HEK293 (cell line): Measurements from ENCODE around the gene DHX9.
A peak's percentile ranks its signal among the peaks of the same experiment; 100 is the strongest.

Experiments used
- CTCF ChIA-PET: fragments of 350-600 bp; formaldehyde crosslinking; extraction: SDS; loops from one replicate; lab custom pipeline; 2021; ENCODE audit warnings: antibody characterized with exemption; lab: Yijun Ruan, JAX
- POLR2A ChIA-PET: fragments of 300-600 bp; formaldehyde crosslinking; extraction: SDS; loops from one replicate; lab custom pipeline; 2020; ENCODE audit warnings: antibody characterized with exemption, inconsistent platforms; lab: Yijun Ruan, JAX
- H3K27ac ChIP-seq: fragments of 200-500 bp; sonication (Bioruptor generic); 2 replicates; pipeline ENCODE4 v1.5.1; 2014; ENCODE audit warnings: low read depth, low read length, control low read depth, inconsistent platforms; ENCODE audit errors: extremely low read depth
- H3K36me3 ChIP-seq, 2 experiments: fragments of 200-500 bp in 1 of 2; sonication (Bioruptor generic) in 1 of 2; 1 replicate in 1 of 2; 2 replicates in 1 of 2; pipeline ENCODE4 v1.5.1; 2014 to 2017; ENCODE audit warnings: inconsistent platforms in 2 of 2, low read length in 2 of 2; ENCODE audit not compliant: control insufficient read depth in 2 of 2, insufficient read depth in 1 of 2
- H3K4me1 ChIP-seq: fragments of 200-500 bp; sonication (Bioruptor generic); 2 replicates; pipeline ENCODE4 v1.5.1; 2014; ENCODE audit warnings: mild to moderate bottlenecking, low read length, inconsistent platforms; ENCODE audit not compliant: control insufficient read depth, insufficient read depth
- H3K4me3 ChIP-seq: 2 replicates; pipeline ENCODE4 v1.5.1; 2011; ENCODE audit warnings: low read depth, mild to moderate bottlenecking, control low read depth, low read length, moderate library complexity
- H3K9me3 ChIP-seq: fragments of 200-500 bp; sonication (Bioruptor generic); 2 replicates; pipeline ENCODE4 v1.5.1; 2014; ENCODE audit warnings: low read depth, low read length, inconsistent platforms; ENCODE audit not compliant: control insufficient read depth, insufficient read depth
- BCL6B ChIP-seq: fragments of 450-650 bp; formaldehyde crosslinking; IDR thresholded peaks from 2 replicates; pipeline ENCODE4 v1.5.1; 2017; ENCODE audit warnings: missing biosample characterization, missing genetic modification characterization
- HOXC10 ChIP-seq: sonication (generic); formaldehyde crosslinking; IDR thresholded peaks from 2 replicates; pipeline ENCODE4 v1.8.1; 2023; ENCODE audit warnings: mild to moderate bottlenecking, missing genetic modification reagents
- MZF1 ChIP-seq: fragments of 450-650 bp; formaldehyde crosslinking; IDR thresholded peaks from 2 replicates; pipeline ENCODE4 v1.5.1; 2017; ENCODE audit warnings: missing biosample characterization, missing genetic modification characterization, borderline replicate concordance
- PATZ1 ChIP-seq: fragments of 450-650 bp; formaldehyde crosslinking; IDR thresholded peaks from 2 replicates; pipeline ENCODE4 v1.5.1; 2016; ENCODE audit warnings: missing biosample characterization, missing genetic modification characterization
- PRDM1 ChIP-seq: fragments of 450-650 bp; formaldehyde crosslinking; IDR thresholded peaks from 2 replicates; pipeline ENCODE4; 2016; ENCODE audit warnings: missing biosample characterization, missing genetic modification characterization
- SALL2 ChIP-seq: fragments of 450-650 bp; formaldehyde crosslinking; IDR thresholded peaks from 2 replicates; pipeline ENCODE4 v1.5.0; 2017; ENCODE audit warnings: missing biosample characterization, mild to moderate bottlenecking, missing genetic modification characterization, borderline replicate concordance
- SP3 ChIP-seq: fragments of 450-650 bp; formaldehyde crosslinking; IDR thresholded peaks from 2 replicates; pipeline ENCODE4 v1.5.1; 2016; ENCODE audit warnings: missing biosample characterization, missing genetic modification characterization
- ZFHX2 ChIP-seq: fragments of 450-650 bp; formaldehyde crosslinking; conservative IDR thresholded peaks from 2 replicates; pipeline ENCODE4 v1.5.1; 2016; ENCODE audit warnings: missing biosample characterization, missing genetic modification characterization
- ZIC2 ChIP-seq: fragments of 450-650 bp; formaldehyde crosslinking; IDR thresholded peaks from 2 replicates; pipeline ENCODE4 v1.5.1; 2016; ENCODE audit warnings: missing biosample characterization, missing genetic modification characterization
- ZNF155 ChIP-seq: fragments of 450-650 bp; formaldehyde crosslinking; IDR thresholded peaks from 2 replicates; pipeline ENCODE4 v1.5.1; 2016; ENCODE audit warnings: missing biosample characterization, missing genetic modification characterization
- ZNF211 ChIP-seq: fragments of 450-650 bp; formaldehyde crosslinking; IDR thresholded peaks from 2 replicates; pipeline ENCODE4 v1.5.1; 2016; ENCODE audit warnings: low read depth, missing biosample characterization, missing genetic modification characterization
- ZNF391 ChIP-seq: fragments of 450-650 bp; formaldehyde crosslinking; IDR thresholded peaks from 2 replicates; pipeline ENCODE4 v1.5.1; 2016; ENCODE audit warnings: low read depth, missing biosample characterization, missing genetic modification characterization, borderline replicate concordance
- ZNF558 ChIP-seq: fragments of 450-650 bp; formaldehyde crosslinking; IDR thresholded peaks from 2 replicates; pipeline ENCODE4 v1.5.1; 2016; ENCODE audit warnings: missing biosample characterization, missing genetic modification characterization
- ZNF629 ChIP-seq: fragments of 450-650 bp; formaldehyde crosslinking; IDR thresholded peaks from 2 replicates; pipeline ENCODE4 v1.5.1; 2017; ENCODE audit warnings: missing biosample characterization, missing genetic modification characterization
- ZNF830 ChIP-seq: fragments of 450-650 bp; IDR thresholded peaks from 2 replicates; pipeline ENCODE4 v1.5.0; 2018; ENCODE audit warnings: missing biosample characterization, missing genetic modification characterization, low read depth, mild to moderate bottlenecking, moderate library complexity
- ZSCAN30 ChIP-seq: fragments of 450-650 bp; IDR thresholded peaks from 2 replicates; pipeline ENCODE4 v1.5.1; 2018; ENCODE audit warnings: missing biosample characterization, mild to moderate bottlenecking, missing genetic modification characterization, moderate library complexity

DHX9 gene

DNA sequence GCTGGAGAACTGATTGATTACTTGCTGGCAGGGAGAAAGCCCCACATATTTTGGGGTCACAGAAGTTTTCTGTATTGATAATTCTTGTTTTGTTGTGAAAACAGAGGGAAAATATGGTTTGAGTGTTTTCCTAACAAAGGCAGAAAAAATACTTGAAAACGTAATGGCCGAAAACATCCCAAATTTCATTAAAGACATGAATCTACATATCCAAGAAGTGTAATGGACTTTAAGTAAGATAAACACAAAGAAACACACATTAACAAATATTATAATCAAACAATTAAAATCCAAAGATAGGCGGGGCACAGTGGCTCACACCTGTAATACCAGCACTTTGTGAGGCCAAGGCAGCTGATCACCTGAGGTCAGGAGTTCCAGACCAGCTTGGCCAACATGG lies 74.3 kb downstream of the DHX9 start:
- H3K9me3 ChIP-seq = no peaks in the 10 kb centered on the region
- ChIA-PET POLR2A (no interaction called here), CTCF (no interaction called here)
- peaks cover 4% of the 10 kb centered on the region; the same call in 1 of the 2 replicates for H3K4me1 ChIP-seq
- no peaks in the 10 kb centered on the region for H3K36me3 ChIP-seq
- no peak overlapping the region for H3K27ac ChIP-seq
- no peak for TF ChIP-seq BCL6B
- no peak for TF ChIP-seq ZIC2 (tag by site-specific recombination)
- TF ChIP-seq ZNF558 (tag by site-specific recombination) = peak; percentile 99
- H3K4me3 ChIP-seq = no peak overlapping the region

DNA sequence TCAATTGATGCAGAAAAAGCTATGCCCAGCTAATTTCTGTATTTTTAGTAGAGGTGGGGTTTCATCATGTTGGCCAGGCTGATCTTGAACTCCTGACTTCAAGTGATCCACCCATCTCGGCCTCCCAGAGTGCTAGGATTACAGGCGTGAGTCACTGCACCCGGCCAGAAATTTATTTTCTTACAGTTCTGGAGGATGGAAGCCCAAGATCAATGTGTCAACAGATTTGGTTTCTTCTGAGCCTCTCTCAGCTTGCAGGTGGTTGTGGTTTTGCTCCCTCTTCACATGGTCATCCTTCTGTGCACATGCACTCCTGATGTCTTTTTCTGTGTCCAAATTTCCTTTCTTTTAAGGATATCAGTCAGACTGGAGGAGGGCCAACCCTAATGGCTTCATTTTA lies 78.2 kb downstream of the DHX9 start:
- Histone ChIP-seq H3K4me1 (no peaks in the 10 kb centered on the region), H3K27ac (no peak overlapping the region), H3K36me3 (no peaks in the 10 kb centered on the region), H3K9me3 (no peaks in the 10 kb centered on the region), H3K4me3 (no peak overlapping the region)
- no peak for TF ChIP-seq SP3 (tag by site-specific recombination)
- no peak for TF ChIP-seq ZNF155 (tag by site-specific recombination)
- ChIA-PET POLR2A (no interaction called here), CTCF (no interaction called here)

GRCh38 chr1:182925661-182926060 lies 86.5 kb downstream of the DHX9 start:
- Histone ChIP-seq H3K27ac (no peak overlapping the region), H3K4me3 (no peak overlapping the region), H3K36me3 (no peaks in the 10 kb centered on the region), H3K9me3 (no peaks in the 10 kb centered on the region), H3K4me1 (no peaks in the 10 kb centered on the region)
- POLR2A ChIA-PET = no interaction called here
- CTCF ChIA-PET = no interaction called here
- no peak for TF ChIP-seq ZNF211 (tag by site-specific recombination)

DNA sequence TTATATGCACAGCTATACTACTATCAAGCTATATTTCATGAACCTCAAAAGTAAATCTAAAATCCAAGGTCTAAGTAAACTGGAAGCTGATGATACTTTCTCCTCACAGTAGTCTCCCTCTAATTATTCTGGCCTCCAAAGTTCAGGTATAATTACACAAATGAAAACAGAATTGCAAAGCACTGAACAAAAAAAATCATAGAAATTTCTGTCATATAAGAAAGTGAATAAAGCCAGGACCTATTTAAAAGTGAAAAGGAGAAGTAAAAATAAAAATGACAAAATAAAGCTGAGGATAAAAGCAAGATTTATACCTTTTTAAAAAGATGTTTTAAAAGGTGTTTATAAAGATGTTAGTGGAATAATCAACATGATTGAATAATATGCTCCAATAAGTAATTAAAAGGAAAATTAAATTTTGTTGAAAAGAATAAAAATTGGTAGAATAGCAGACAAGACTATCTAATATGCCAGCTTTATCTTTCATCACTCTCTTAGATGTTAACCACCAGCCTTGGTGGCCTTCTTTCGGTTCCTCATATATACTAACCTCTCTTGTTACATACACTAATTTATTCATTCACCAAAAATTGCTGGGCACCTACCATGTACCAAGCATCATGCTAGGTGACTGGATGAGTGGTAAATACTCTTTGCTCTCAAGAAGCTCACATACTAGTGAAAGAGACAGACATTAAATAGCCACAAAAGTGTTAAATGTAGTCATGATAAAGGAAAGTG lies 88.7 kb downstream of the DHX9 start:
- no peak overlapping the region for H3K4me3 ChIP-seq
- H3K4me1 ChIP-seq = no peaks in the 10 kb centered on the region
- H3K9me3 ChIP-seq = no peaks in the 10 kb centered on the region
- no peak overlapping the region for H3K27ac ChIP-seq
- ChIA-PET POLR2A (no interaction called here), CTCF (interaction anchor here (0.6 kb wide), 3 partner anchors 10 to 63 kb away, joined by 3 to 6 read pairs (median 3); no protein-coding TSS in a partner anchor)
- TF ChIP-seq ZNF830 (tag by site-specific recombination) (no peak), PRDM1 (tag by site-specific recombination) (peak; percentile 50)
- H3K36me3 ChIP-seq = no peaks in the 10 kb centered on the region

- ChIA-PET CTCF (no interaction called here), POLR2A (no interaction called here)
- no peak for TF ChIP-seq ZFHX2 (tag by site-specific recombination)
- no peak overlapping the region for H3K27ac ChIP-seq
- no peaks in the 10 kb centered on the region for H3K4me1 ChIP-seq
- no peak overlapping the region for H3K4me3 ChIP-seq
- no peaks in the 10 kb centered on the region for H3K9me3 ChIP-seq
- H3K36me3 ChIP-seq = no peaks in the 10 kb centered on the region
Measured at GRCh38 chr1:182930985-182931384, 91.8 kb downstream of the DHX9 start.

- Histone ChIP-seq H3K4me3 (no peak overlapping the region), H3K36me3 (no peaks in the 10 kb centered on the region), H3K9me3 (no peaks in the 10 kb centered on the region), H3K27ac (no peak overlapping the region), H3K4me1 (no peaks in the 10 kb centered on the region)
- POLR2A ChIA-PET = no interaction called here
- CTCF ChIA-PET = no interaction called here
- TF ChIP-seq ZNF391 (tag by site-specific recombination) = no peak
- no peak for TF ChIP-seq HOXC10
- no peak for TF ChIP-seq ZNF629 (tag by site-specific recombination)
- TF ChIP-seq ZSCAN30 (tag by site-specific recombination) = no peak
- no peak for TF ChIP-seq PATZ1 (tag by site-specific recombination)
- TF ChIP-seq MZF1 = no peak
- TF ChIP-seq SALL2 = no peak
Measured at GRCh38 chr1:182935716-182936115, 96.6 kb downstream of the DHX9 start.
